GM12892 (cell line): ENCODE results near the gene TEX26.

Experiments used
- POLR2A ChIP-seq: IDR thresholded peaks from 2 replicates; pipeline ENCODE4 v1.6.1; 2011; ENCODE audit warnings: low read depth, low read length, control low read depth
- POLR2AphosphoS5 ChIP-seq: IDR thresholded peaks from 2 replicates; pipeline ENCODE4 v1.6.1; 2011; ENCODE audit warnings: low read depth, low read length, control low read depth
- TAF1 ChIP-seq: IDR thresholded peaks from 2 replicates; pipeline ENCODE4 v1.6.1; 2011; ENCODE audit warnings: low read depth, mild to moderate bottlenecking, control low read depth, low read length, borderline replicate concordance

GRCh38 chr13:30978981-30979956 is 46.8 kb downstream of the TEX26 start:
- no peak for TF ChIP-seq POLR2AphosphoS5
- no peak for TF ChIP-seq POLR2A
- no peak for TF ChIP-seq TAF1
